GM19438 (cell line): Measurements from ENCODE around the gene BTBD8.

Source experiments
- ATAC-seq: cut with Tn5 transposase; IDR thresholded peaks from one replicate; pipeline ENCODE4 v1.9.1; 2021; ENCODE audit warnings: low read depth; ENCODE audit not compliant: unreplicated experiment

The BTBD8 gene

DNA sequence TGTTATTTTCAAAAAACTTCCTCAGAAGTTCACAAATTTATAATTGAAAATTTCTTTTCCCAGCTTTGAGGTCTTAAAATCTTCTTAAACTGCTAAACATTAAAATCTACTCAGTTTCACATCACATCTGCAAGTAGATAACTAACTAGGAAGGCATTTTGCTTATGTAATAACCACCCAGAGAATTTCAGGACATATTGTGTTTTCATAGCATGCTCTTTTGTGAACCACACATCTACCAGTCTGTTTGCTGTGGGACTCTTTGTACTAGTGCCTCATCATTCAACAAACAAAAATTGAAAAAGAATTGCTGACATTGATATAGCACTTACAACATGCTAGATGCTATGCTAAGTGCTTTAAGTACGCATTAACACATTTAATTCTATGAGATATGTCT lies 105.9 kb downstream of the BTBD8 start:
- no peak for ATAC-seq

DNA sequence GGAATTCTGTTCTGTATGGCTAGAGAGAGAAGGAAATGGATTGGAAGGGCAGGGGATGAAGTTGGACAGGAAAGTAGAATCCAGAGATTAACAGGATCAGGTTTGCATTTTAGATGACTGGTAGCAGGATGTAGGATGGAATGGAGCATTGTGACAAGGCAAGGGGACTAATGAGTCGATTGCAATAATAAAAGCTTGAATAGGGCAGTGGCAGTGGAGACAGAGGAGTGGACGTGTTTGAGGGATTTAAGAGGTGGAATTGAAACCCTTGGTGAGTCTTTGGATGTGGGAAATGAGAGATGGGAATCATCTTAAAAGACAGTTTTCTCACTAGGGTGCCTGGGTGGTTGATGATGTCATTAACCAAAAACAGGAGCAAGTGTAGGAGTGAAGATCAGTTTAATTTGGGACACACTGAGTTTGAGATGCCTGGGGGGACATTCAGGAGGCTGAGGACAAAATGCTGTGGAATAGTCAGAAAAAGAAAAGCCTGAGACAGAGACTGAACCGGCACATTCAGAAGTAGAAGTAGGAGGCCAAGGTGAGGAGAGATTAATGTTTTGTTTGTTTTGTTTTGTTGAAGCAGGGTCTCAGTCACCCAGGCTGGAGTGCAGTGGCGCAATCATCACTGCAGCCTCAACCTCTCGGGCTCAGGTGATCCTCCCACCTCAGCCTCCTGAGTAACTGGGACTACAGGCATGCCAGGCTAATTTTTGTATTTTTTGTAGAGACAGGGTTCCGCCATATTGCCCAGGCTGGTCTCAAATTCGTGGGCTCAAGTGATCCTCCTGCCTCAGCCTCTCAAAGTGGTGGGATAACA lies 108.5 kb downstream of the BTBD8 start:
- no peak for ATAC-seq

DNA sequence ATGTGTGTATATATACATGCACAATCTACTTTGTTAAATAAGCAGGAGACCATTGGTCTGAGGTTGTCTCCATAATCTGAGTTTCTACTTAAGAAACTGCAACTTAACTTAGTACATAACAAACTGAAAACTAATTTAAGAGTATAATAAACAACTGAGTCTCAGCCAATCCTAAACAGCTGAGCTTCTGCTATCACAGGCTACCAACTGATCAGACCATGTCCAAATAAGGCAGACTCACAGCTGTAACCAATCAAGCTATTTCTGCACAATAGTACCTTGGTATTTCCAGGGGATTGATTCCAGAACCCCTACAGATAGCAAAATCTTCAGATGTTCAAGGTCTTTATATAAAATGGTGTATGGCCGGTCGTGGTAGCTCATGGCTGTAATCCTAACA lies 111.6 kb downstream of the BTBD8 start:
- ATAC-seq, result no peak

DNA sequence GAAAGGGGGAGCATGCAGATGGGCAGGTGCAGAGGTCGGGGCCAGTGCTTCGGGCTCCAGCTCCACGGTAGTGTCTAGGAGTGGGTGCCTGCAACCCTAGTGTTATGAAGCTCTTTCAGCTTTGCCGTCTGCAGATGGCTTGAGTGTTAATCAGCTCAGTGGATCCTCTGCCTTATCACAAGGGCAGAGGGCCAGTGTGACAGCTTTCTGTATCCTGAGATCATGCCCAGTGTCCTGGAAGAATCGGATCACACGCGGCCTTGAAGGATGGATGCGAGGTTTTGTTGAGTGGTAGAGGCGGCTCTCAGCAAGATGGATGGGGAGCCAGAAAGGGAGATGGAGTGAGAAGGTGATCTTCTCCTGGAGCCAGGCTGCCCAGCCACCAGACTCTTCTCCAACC lies 112.1 kb downstream of the BTBD8 start:
- no peak for ATAC-seq

DNA sequence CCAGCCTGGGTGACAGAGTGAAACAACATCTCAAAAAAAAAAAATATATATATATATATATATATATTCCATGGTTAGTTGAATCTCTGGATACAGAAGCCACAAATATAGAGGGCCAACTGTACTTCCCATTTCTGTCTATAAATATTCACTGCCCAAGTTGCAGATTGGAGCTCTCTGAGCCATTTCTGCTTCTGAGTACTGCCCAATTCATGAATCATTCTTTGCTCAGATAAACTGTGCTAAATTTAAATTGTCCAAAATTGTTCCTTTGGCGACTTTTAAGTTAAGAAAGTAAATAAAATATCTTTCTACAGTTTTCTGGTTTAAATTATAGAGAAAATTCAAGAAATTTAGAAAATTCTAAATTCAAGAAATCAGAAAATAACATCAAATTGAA lies 114.4 kb downstream of the BTBD8 start:
- ATAC-seq, result no peak

DNA sequence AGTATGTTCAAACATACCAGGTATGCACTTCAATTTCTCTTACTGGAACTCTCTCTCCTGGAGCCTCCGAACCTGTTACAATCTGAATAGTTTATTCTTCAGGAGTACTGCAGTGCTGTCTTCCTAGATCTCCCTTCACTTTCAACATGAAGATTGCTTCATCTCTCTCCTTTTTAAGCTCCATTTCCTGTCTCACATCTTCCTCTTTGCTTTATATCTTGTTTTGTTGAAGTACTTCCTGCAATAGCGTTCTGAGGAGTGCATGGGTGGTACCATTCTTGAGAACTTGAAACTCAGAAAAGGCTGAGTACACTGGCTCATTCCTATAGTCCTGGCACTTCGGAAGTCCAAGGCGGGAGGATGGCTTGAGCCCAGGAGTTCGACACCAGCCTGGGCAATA lies 121.8 kb downstream of the BTBD8 start:
- ATAC-seq, result no peak

DNA sequence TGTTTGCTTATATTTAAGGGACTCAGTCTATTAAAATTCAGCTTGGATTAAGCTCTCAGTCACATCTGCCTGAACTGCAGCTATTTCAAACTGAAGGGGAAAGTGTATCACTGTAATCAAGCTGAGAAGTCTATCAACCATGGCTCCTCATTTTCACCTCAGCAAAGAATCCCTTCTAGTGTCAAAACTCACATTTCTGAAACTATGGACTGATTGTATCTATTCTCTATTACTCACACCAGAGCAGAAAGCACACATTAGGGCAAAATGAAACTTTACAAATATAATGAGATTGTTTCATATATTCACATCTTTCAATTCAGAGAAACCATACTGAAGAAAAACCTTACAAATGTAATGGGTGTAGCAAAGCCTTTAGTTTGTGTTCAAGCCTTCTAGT lies 123.0 kb downstream of the BTBD8 start:
- ATAC-seq, result no peak

DNA sequence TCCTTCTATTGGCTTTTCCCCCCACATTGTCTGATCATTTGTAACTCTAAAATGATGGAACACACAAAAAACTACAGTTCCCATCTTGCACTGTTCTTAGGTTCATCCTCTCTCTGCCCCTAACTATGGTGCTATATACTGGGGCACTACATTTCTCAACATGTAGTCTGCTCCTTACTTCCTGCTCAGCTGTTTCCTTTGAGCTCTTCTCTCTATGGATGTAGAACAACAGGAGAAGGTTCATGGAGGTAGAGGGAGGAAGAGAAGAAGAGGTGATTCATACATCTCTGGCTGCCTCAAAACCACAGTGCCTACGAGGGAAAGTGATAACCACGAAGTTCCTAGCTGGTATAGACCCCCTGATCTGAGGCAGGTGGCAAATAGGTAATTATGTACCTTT lies 130.6 kb downstream of the BTBD8 start:
- ATAC-seq, result no peak

DNA sequence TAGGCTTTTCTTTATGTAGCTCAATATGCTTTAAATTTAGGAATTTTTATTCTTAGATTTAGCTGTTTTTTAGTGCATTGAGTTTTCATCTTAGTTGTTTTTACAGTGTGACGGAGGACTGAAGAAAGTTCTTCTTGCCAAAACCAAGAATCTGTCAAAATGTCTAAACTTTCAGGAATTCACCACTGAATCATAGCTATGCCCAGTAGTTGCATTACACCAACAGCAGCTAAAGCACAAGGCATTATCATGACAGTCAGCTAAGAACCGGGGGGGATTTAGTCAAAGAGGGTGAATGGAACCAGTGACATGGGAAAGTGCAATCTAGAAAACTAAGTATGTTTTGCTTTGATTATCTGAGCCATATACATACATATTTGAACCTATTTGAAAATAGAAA lies 131.0 kb downstream of the BTBD8 start:
- no peak for ATAC-seq

DNA sequence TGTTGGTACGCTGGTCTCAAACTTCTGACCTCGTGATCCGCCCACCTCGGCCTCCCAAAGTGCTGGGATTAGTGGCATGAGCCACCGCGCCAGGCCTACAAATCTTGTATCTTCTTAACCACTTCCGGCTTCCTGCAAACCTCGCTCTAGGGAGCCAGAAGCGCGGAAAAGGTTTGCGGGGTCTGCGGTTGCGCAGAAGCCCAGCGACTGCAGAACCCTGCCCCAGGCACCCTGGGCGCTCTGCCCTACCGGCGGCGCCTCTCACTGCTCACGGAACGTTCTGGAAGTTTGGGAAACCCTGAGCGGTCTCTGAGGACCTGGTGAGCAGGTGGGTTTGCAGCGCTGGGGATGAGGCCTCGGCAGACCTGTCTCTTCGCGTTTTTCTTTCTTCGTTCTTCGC lies 137.6 kb downstream of the BTBD8 start, which contains the start of gene C1orf146:
Gene C1orf146, plus strand, starts transcription at position 195 of the 400 bp plus-strand sequence. CDS start 13,506 bp downstream, outside the sequence.
- no peak for ATAC-seq

DNA sequence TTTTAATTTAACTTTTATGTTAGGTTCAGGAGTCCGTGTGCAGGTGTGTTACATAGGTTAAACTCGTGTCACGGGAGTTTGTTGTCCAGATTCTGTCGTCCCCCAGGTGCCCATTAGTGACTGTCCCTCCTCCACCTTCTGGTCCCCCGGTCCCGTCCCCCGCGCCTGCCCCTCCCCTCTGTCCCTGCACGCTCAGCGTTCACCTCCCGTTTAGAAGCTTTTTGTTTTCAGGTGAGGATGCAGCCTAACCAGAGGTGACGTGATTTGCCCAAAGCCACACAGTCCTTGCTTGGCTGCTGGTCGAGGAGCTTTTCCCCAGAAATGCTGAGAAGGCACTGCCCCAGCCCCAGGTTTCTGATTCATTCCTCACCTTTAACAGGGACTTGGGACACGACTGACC lies 138.4 kb downstream of the BTBD8 start:
- ATAC-seq, result no peak

DNA sequence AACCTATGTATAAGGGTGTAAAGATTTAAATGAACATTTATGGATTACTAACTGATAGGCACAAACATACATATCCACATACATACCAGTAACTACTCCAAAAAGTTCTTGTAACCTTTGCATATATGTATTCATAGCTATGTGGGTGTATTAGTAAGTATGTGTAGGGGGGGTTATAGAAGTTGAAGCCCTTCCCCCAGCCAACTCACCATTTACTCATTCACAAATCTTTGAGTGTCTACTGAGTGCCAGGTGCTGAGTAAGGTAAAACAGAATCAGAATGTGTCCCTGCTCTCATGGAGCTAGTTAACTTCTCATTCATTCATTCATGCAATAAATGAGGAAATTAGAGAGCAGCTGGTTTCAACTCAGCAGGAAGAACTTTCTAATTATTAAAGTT lies 138.9 kb downstream of the BTBD8 start:
- ATAC-seq, result no peak

DNA sequence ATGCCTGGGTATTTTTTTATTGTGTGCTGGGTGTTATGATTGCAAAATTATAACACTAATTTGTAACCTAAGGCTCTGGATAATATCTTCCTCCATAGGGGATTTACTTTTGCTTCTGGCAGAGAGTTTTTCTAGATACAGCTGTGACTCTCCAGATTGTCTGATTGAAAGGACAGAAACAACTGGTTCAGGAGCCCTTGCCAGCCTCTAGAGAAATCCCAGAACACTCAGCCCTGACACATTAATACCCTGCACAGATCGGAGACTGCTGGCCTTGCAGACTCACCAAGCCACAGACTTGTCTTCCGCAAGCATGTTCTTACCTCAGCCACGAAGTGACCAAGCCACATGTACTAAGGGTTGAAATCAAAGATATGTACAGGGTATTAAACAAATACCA lies 148.3 kb downstream of the BTBD8 start:
- no peak for ATAC-seq

DNA sequence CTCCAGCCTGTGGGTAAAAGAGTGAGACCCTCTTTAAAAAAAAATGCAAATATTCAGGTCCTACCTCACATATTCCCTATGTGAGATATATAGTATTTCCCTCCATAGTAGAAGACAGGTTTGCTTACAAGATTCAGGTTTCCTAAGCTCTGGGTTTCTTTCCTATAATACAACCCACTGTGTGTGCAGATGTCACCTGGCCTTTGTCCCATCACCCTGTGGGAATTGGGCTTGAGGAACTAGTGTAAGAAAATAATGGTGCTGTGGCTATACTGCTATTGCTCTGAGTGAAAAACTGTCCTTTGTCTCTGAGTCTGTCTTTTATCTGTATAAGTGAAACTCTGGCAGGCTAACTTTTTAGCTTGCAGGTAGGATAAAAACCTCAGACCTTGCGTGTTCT lies 150.6 kb downstream of the BTBD8 start:
- ATAC-seq, result no peak
